Measurements from ENCODE around the gene GRK2. TPM values are rescaled to one million over a fixed set of nuclear protein-coding genes. Genes with fewer than 3 reads are reported as not detected.

GRK2 gene
- total RNA-seq, 4 donors from 2014 or later: 39.8 to 72.5 (median 47.8) TPM

DNA sequence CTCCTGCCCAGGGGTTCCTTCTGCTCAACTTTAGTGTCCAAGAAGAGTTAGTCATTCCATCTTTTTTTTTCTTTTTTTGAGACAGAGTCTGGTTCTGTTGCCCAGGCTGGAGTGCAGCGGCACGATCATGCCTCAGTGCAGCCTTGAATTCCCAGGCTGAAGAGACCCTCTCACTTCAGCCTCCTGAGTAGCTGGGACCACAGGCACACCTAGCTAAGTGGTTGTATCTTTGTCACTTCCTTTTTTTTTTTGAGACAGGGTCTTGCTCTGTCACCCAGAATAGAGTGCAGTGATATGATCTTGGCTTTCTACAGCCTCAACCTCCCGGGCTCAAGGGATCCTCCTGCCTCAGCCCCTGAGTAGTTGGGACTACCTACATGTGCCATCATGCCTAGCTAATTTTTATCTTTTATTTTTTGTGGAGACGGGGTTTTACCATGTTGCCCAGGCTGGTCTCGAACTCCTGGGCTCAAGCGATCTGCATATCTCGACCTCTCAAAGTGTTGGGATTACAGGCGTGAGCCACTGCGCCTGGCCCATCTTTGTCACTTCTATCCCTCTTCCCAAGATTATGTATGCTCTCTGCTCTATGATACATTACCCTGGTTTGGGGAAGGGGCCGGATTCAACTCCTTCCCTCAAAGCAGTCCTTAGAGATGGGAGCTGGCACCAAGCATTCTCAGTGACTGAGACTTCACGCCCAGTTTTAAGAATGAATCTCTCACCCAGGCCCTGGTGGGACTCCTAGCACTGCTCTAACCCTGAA is 47.0 kb downstream of the GRK2 start:
- TF ChIP-seq CTCF (IDR thresholded peaks at IDR 0.05; ENCODE audit: low read depth): no peak

GRCh38 chr11:67314218-67314617 is 47.9 kb downstream of the GRK2 start:
- TF ChIP-seq CTCF (IDR thresholded peaks at IDR 0.05; ENCODE audit: low read depth): no peak

- no peak for TF ChIP-seq CTCF (IDR thresholded peaks at IDR 0.05; ENCODE audit: low read depth)
These were observed 49.1 kb downstream of the GRK2 start for GRCh38 chr11:67315325-67315909.

DNA sequence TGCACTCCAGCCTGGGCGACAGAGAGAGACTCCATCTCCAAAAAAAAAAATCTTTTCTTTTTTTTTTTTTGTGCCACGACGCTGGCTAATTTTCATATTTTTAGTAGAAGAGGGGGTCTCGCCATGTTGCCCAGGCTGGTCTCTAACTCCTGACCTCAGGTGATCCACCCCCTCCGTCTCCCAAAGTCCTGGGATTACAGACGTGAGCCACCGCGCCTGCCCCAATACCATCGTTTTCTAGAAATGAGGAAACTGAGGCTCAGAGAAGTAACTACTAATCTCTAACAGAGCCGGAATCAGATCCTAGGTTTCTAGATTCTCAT is 50.6 kb downstream of the GRK2 start:
- TF ChIP-seq CTCF (IDR thresholded peaks at IDR 0.05; ENCODE audit: low read depth): no peak

DNA sequence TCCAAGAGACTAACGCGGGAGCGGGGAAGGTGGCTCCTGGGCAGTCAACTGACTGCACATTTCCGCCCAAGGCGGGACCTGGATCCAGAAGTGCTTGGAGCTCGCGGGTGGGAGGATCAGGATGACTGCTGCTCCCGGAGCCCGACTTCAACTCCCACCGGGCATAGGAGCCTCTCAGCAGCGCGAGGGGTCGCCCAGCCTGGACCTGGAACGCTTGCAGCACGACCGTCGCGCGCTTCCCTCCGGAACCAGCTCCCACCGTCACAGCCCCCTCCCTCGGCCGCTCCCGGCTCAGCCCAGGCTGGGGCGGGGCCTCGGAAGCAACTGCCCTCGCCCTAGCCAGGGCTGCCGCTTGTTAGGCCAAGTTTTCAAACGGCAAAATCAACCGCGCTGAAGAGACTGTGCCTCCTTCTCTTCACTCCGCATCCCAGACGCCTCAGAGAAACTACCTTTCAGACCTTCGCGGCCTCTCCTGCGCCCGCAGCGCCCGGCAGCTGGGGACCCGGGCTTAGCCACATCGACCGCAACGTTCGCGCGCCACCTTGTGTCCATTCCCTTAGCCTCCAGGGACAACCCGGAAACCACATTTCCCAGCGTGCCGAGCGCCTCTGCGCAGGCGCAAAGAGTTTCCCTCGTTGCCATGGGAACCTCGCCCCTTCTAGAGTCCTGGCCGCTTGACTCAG is 51.1 kb downstream of the GRK2 start:
- TF ChIP-seq CTCF (IDR thresholded peaks at IDR 0.05; ENCODE audit: low read depth): no peak

DNA sequence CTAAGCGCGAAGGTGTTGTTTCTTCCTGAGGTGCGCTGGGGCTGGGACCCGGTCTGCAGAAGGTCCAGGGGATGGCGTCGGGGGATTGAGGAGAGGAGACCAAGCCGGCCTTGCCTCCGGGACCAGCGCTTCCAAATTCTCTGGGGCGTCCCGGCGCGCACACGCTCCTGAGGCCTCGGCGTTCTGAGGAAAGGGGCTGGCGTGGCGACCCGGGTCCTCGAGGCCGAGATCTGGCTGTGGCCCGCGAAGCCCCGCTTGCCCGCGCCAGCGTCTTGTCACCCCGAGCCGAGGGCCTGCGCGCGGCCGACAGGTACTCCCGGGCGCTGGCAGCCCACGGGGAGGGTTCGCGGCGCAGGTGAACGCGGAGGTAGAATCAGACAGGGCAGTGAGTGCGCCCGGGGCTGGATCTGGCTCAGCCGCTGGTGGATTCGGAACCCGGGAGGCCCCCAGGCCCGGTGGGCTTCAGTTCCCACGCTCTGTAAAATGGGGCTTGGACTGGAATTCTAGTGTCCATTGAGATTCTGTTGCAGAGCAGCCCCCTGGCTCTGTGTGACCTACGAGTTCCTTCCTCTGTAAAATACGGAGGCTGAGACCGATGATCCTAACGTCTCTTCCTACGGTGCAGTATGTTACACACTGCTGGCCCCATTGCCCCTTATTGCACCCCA is 51.7 kb downstream of the GRK2 start:
- no peak for TF ChIP-seq CTCF (IDR thresholded peaks at IDR 0.05; ENCODE audit: low read depth)

DNA sequence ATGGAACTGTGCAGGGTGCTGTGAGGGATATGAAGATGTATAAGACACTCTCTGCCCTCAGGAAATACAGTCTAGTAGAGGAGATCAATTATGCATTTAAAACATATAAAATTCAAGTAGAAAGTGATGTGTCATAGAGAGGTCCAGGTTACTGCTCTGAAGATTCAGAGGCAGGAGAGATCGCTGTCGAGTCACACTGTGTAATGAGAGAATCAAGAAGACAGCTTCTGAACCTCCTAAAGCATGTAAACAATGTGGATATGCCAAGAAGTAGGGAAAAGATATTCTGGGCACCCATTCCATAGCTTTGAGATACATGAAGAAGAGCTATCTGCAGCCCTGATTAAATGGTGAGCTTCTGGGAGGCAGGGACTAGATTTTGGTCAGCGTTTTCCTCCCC is 53.7 kb downstream of the GRK2 start:
- no peak for TF ChIP-seq CTCF (IDR thresholded peaks at IDR 0.05; ENCODE audit: low read depth)
